Fibroblast of lung (primary cell): ENCODE data around the gene UNC119B. TPM values are rescaled to one million over a fixed set of nuclear protein-coding genes. Genes with fewer than 3 reads are reported as not detected.
"Not testable (repeated sequence)": the region's sequence is repeated elsewhere in the genome, so short reads cannot be mapped to it uniquely, and the experiment has no call there.

ENCODE experiments used
- DNase-seq, 2 donors: peaks; one replicate each; pipeline versions ENCODE4 v3.0.0 to v3.0.0-alpha.2; 2010; ENCODE audit warnings: low read depth in 2 of 2
- H2AFZ ChIP-seq: 2 replicates; pipeline ENCODE4 v1.5.1; 2012; ENCODE audit warnings: low read length, control low read depth, inconsistent platforms
- H3K27ac ChIP-seq: 2 replicates; pipeline ENCODE4 v1.5.1; 2011; ENCODE audit warnings: low read length, control low read depth; ENCODE audit not compliant: insufficient read depth
- H3K27me3 ChIP-seq: 2 replicates; pipeline ENCODE4 v1.5.1; 2011; ENCODE audit warnings: mild to moderate bottlenecking, low read length; ENCODE audit not compliant: control insufficient read depth, insufficient read depth
- H3K36me3 ChIP-seq: 2 replicates; pipeline ENCODE4 v1.5.1; 2011; ENCODE audit warnings: low read length; ENCODE audit not compliant: control insufficient read depth, insufficient read depth
- H3K4me1 ChIP-seq: 2 replicates; pipeline ENCODE4 v1.5.1; 2011; ENCODE audit warnings: low read length; ENCODE audit not compliant: control insufficient read depth, insufficient read depth; ENCODE audit errors: extremely low read depth
- H3K4me2 ChIP-seq: 2 replicates; pipeline ENCODE4 v1.5.1; 2011; ENCODE audit warnings: low read length, control low read depth; ENCODE audit not compliant: insufficient read depth; ENCODE audit errors: extremely low read depth
- H3K4me3 ChIP-seq, 4 experiments: fragments of 200-600 bp in 1 of 4; sonication (generic) in 1 of 4; replicated peaks in 1 of 4; 2 replicates each; pipeline ENCODE4 v1.5.1; 2011 to 2016; ENCODE audit warnings: low read length in 4 of 4, low read depth in 3 of 4, mild to moderate bottlenecking in 3 of 4, control low read depth in 2 of 4, inconsistent platforms in 1 of 4, mixed read lengths in 1 of 4; ENCODE audit not compliant: insufficient read depth in 1 of 4; ENCODE audit errors: control extremely low read depth in 1 of 4
- H3K79me2 ChIP-seq: 2 replicates; pipeline ENCODE4 v1.5.1; 2012; ENCODE audit warnings: mild to moderate bottlenecking, low read length, inconsistent platforms; ENCODE audit not compliant: control insufficient read depth, insufficient read depth
- H3K9ac ChIP-seq: 2 replicates; pipeline ENCODE4 v1.5.1; 2011; ENCODE audit warnings: mild to moderate bottlenecking, low read length, control low read depth; ENCODE audit not compliant: insufficient read depth
- H3K9me3 ChIP-seq: 2 replicates; pipeline ENCODE4 v1.5.1; 2012; ENCODE audit warnings: low read depth, low read length; ENCODE audit not compliant: control insufficient read depth, insufficient read depth
- H4K20me1 ChIP-seq: 2 replicates; pipeline ENCODE4 v1.5.1; 2011; ENCODE audit warnings: low read length; ENCODE audit not compliant: control insufficient read depth, insufficient read depth; ENCODE audit errors: extremely low read depth
- CTCF ChIP-seq, 2 donors: IDR thresholded peaks in 1 of 2; conservative IDR thresholded peaks in 1 of 2; 1 replicate in 1 of 2; 2 replicates in 1 of 2; pipeline ENCODE4 v1.5.1; 2011 to 2012; ENCODE audit warnings: low read length in 2 of 2, control low read depth in 1 of 2, inconsistent platforms in 1 of 2, low read depth in 1 of 2, mild to moderate bottlenecking in 1 of 2
- EZH2 ChIP-seq: IDR thresholded peaks from 2 replicates; pipeline ENCODE4 v1.5.1; 2012; ENCODE audit warnings: low read length, control low read depth, mild to moderate bottlenecking; ENCODE audit errors: missing control alignments
- polyA plus RNA-seq, 2 donors: library from polyadenylated mRNA; depleted of rRNA in 1 of 2; stranded (reverse) in 1 of 2; unstranded in 1 of 2; fragments of >200 nt; gene quantifications; 2 replicates each; pipeline ENCODE4 v1.2.1, GENCODE V29; 2011 to 2012; ENCODE audit warnings: missing spikeins in 1 of 2
- total RNA-seq: library from RNA; depleted of rRNA; stranded (reverse); fragments of >200 nt; gene quantifications from 2 replicates; pipeline ENCODE4 v1.2.1, GENCODE V29; 2014

The UNC119B gene
- total and polyA plus RNA-seq, 2 donors (not counting 1 experiment from before 2014, with no cell fraction given) = 29.1 to 31.2 TPM

- Histone ChIP-seq H3K9ac (no peak overlapping the region), H3K27ac (no peak overlapping the region), H3K4me3 (peak overlapping the region; percentile 49 to 77 (median 62)), H3K27me3 (no peaks in the 10 kb centered on the region), H3K79me2 (no peaks in the 10 kb centered on the region), H3K4me2 (peak overlapping the region; percentile 86), H4K20me1 (no peaks in the 10 kb centered on the region), H3K9me3 (no peaks in the 10 kb centered on the region), H2AFZ (no peak overlapping the region), H3K4me1 (no peaks in the 10 kb centered on the region), H3K36me3 (peaks cover 6% of the 10 kb centered on the region)
- no peak for TF ChIP-seq EZH2
- TF ChIP-seq CTCF (conservative IDR thresholded peaks at IDR 0.05 in 1 of 2, IDR thresholded peaks at IDR 0.05 in 1 of 2; ENCODE audit: low read depth in 1 of 2, low read length in 2 of 2) = no peak
- DNase-seq = no peak
These were observed 16.2 kb downstream of the UNC119B start for GRCh38 chr12:120726510-120726793.

- Histone ChIP-seq H4K20me1 (no peaks in the 10 kb centered on the region), H3K27me3 (no peaks in the 10 kb centered on the region), H3K9me3 (no peaks in the 10 kb centered on the region), H3K79me2 (no peaks in the 10 kb centered on the region), H3K9ac (no peak overlapping the region), H3K4me1 (no peaks in the 10 kb centered on the region), H2AFZ (no peak overlapping the region), H3K4me2 (no peak overlapping the region), H3K4me3 (no peak overlapping the region), H3K36me3 (peaks cover 3% of the 10 kb centered on the region), H3K27ac (no peak overlapping the region)
- no peak for DNase-seq
- no peak for TF ChIP-seq CTCF (conservative IDR thresholded peaks at IDR 0.05 in 1 of 2, IDR thresholded peaks at IDR 0.05 in 1 of 2; ENCODE audit: low read depth in 1 of 2, low read length in 2 of 2)
- TF ChIP-seq EZH2 = no peak
These were observed 16.7 kb downstream of the UNC119B start for GRCh38 chr12:120726961-120727360.

- H3K4me1 ChIP-seq, H3K27me3 ChIP-seq, H3K27ac ChIP-seq, H2AFZ ChIP-seq, H3K36me3 ChIP-seq, H3K4me2 ChIP-seq, DNase-seq, H3K9me3 ChIP-seq, H3K9ac ChIP-seq, H3K4me3 ChIP-seq, H4K20me1 ChIP-seq, H3K79me2 ChIP-seq: not testable (repeated sequence)
These were observed 21.9 kb downstream of the UNC119B start for GRCh38 chr12:120732198-120732597.

- TF ChIP-seq CTCF (conservative IDR thresholded peaks at IDR 0.05 in 1 of 2, IDR thresholded peaks at IDR 0.05 in 1 of 2; ENCODE audit: low read depth in 1 of 2, low read length in 2 of 2) (no peak), EZH2 (no peak)
These were observed 23.3 kb downstream of the UNC119B start for GRCh38 chr12:120733574-120733973.

More at GRCh38 chr12:120733574-120733973, 23.3 kb downstream of the UNC119B start:
- no peaks in the 10 kb centered on the region for H3K27me3 ChIP-seq
- H3K27ac ChIP-seq = no peak overlapping the region
- no peaks in the 10 kb centered on the region for H3K79me2 ChIP-seq
- no peaks in the 10 kb centered on the region for H4K20me1 ChIP-seq
- no peaks in the 10 kb centered on the region for H3K4me1 ChIP-seq
- H3K36me3 ChIP-seq = no peaks in the 10 kb centered on the region
- no peaks in the 10 kb centered on the region for H3K9me3 ChIP-seq
- no peak overlapping the region for H2AFZ ChIP-seq
- H3K9ac ChIP-seq = no peak overlapping the region
- no peak for DNase-seq
- no peak overlapping the region for H3K4me3 ChIP-seq
- H3K4me2 ChIP-seq = no peak overlapping the region
